ENCODE data around the gene PRKAR1A.
"Not testable (repeated sequence)": the region's sequence is repeated elsewhere in the genome, so short reads cannot be mapped to it uniquely, and the experiment has no call there.

PRKAR1A gene

GRCh38 chr17:68512247-68512959, at the start of gene PRKAR1A:
Gene PRKAR1A, plus strand, starts transcription at chr17:68512430. Its CDS starts 2,970 bp downstream, at chr17:68515400.
- peak; percentile 94 for DNase-seq

GRCh38 chr17:68463211-68464019, 48.8 kb upstream of the PRKAR1A start:
- no peak for DNase-seq

GRCh38 chr17:68468334-68468733, 43.9 kb upstream of the PRKAR1A start:
- DNase-seq = no peak

GRCh38 chr17:68468788-68469187, 43.4 kb upstream of the PRKAR1A start:
- DNase-seq = no peak

- DNase-seq = no peak
These were observed 41.3 kb upstream of the PRKAR1A start for GRCh38 chr17:68470961-68471360.

- no peak for DNase-seq
These were observed 31.3 kb upstream of the PRKAR1A start for GRCh38 chr17:68480885-68481284.

GRCh38 chr17:68482576-68483041, 29.6 kb upstream of the PRKAR1A start:
- DNase-seq = no peak

GRCh38 chr17:68484458-68484857, 27.8 kb upstream of the PRKAR1A start:
- no peak for DNase-seq

- DNase-seq = no peak
These were observed 22.3 kb upstream of the PRKAR1A start for GRCh38 chr17:68489919-68490318.

- DNase-seq = peak; percentile 25
These were observed 20.6 kb upstream of the PRKAR1A start for GRCh38 chr17:68491381-68492231.

GRCh38 chr17:68492394-68493054, 19.7 kb upstream of the PRKAR1A start:
- DNase-seq = not testable (repeated sequence)

- no peak for DNase-seq
These were observed 17.1 kb upstream of the PRKAR1A start for GRCh38 chr17:68495081-68495480.

GRCh38 chr17:68497885-68498319, 14.3 kb upstream of the PRKAR1A start:
- DNase-seq = peak; percentile 39

GRCh38 chr17:68498479-68499326, 13.5 kb upstream of the PRKAR1A start:
- no peak for DNase-seq

GRCh38 chr17:68499587-68499986, 12.6 kb upstream of the PRKAR1A start:
- DNase-seq = no peak

- no peak for DNase-seq
These were observed 11.2 kb upstream of the PRKAR1A start for GRCh38 chr17:68501074-68501473.

- no peak for DNase-seq
These were observed 6.3 kb upstream of the PRKAR1A start for GRCh38 chr17:68505951-68506350.

- no peak for DNase-seq
These were observed 4.7 kb upstream of the PRKAR1A start for GRCh38 chr17:68507576-68507975.

GRCh38 chr17:68509141-68510057, 2.8 kb upstream of the PRKAR1A start:
- peak; percentile 22 for DNase-seq

- no peak for DNase-seq
These were observed 968 bp upstream of the PRKAR1A start for GRCh38 chr17:68511254-68511670.

Measured in CD4-positive, alpha-beta T cell treated with Interleukin-17A for 1 hour (primary cell).